ENCODE measurements around the gene THADA.

GRCh38 chr2:43212216-43212835 is 383.5 kb downstream of the THADA start:
- TF ChIP-seq BHLHE40 (IDR thresholded peaks at IDR 0.05; ENCODE audit: borderline replicate concordance) (no peak), SP1 (IDR thresholded peaks at IDR 0.05) (no peak), FOXK2 (IDR thresholded peaks at IDR 0.05) (no peak), NFRKB (IDR thresholded peaks at IDR 0.05) (no peak), ELF4 (IDR thresholded peaks at IDR 0.05) (no peak), SUZ12 (IDR thresholded peaks at IDR 0.05) (no peak), FOXM1 (IDR thresholded peaks at IDR 0.05; ENCODE audit: borderline replicate concordance) (no peak)
